SU-DHL-6 (cell line): ENCODE results near the gene NEGR1.

Source experiments
- CTCF ChIP-seq: fragments of 200-600 bp; sonication (generic); IDR thresholded peaks from one replicate; pipeline ENCODE4 v1.5.1; 2017; ENCODE audit warnings: antibody characterized with exemption, mild to moderate bottlenecking, low read length, moderate library complexity; ENCODE audit not compliant: insufficient read depth, poor library complexity, severe bottlenecking
- EZH2phosphoT487 ChIP-seq: fragments of 200-600 bp; sonication (generic), shearing (Covaris generic); conservative IDR thresholded peaks from 2 replicates; pipeline ENCODE4 v1.6.1; 2018; ENCODE audit warnings: mild to moderate bottlenecking, antibody characterized with exemption, low read length, moderate library complexity, mixed read lengths

DNA sequence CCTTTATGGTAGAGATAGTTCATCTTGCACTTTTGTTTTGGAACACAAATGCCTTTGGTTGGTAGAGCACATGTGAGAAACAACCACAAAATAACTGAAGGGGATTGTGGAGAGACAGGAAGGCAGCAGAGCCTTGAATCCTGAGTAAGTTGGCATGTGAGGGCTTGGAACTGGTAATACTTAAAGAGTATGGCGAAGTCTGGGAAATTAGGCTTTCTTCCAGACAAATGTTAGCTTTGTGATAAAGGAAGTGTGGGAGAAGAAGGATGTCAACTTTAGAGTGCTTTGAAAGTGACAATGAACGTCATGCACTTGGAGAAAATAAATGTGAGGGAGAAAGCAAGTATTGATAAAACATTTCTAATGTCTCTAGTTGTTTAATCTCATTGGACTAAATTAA lies 725.2 kb downstream of the NEGR1 start:
- no peak for TF ChIP-seq CTCF
- no peak for TF ChIP-seq EZH2phosphoT487
